Gastrocnemius medialis (tissue), 4 donors: ENCODE data around the gene MBNL1.

Source experiments
- CTCF ChIP-seq, 5 experiments: fragments of 450-650 bp in 3 of 5; fragments of 200-600 bp in 2 of 5; sonication (generic) in 2 of 5; IDR thresholded peaks in 4 of 5; conservative IDR thresholded peaks in 1 of 5; 1 replicate in 4 of 5; 2 replicates in 1 of 5; pipeline ENCODE4 v1.5.1; 2016 to 2019; ENCODE audit warnings: antibody characterized with exemption in 5 of 5, mild to moderate bottlenecking in 3 of 5, moderate library complexity in 3 of 5
- POLR2A ChIP-seq, 2 donors: fragments of 450-650 bp; IDR thresholded peaks; one replicate each; pipeline ENCODE4 v1.6.1; 2017; ENCODE audit warnings: antibody characterized with exemption in 2 of 2, mild to moderate bottlenecking in 2 of 2, moderate library complexity in 2 of 2

- TF ChIP-seq POLR2A (IDR thresholded peaks at IDR 0.05) (no peak), CTCF (IDR thresholded peaks at IDR 0.05 in 4 of 5, conservative IDR thresholded peaks at IDR 0.05 in 1 of 5) (no peak)
Measured at GRCh38 chr3:152496716-152497115, 228.0 kb downstream of the MBNL1 start.
